Measurements from ENCODE around the gene DAGLB. TPM values are rescaled to one million over a fixed set of nuclear protein-coding genes. Genes with fewer than 3 reads are reported as not detected.

The DAGLB gene
- total RNA-seq, 1 experiment from 2014 or later, result 29.5 TPM

DNA sequence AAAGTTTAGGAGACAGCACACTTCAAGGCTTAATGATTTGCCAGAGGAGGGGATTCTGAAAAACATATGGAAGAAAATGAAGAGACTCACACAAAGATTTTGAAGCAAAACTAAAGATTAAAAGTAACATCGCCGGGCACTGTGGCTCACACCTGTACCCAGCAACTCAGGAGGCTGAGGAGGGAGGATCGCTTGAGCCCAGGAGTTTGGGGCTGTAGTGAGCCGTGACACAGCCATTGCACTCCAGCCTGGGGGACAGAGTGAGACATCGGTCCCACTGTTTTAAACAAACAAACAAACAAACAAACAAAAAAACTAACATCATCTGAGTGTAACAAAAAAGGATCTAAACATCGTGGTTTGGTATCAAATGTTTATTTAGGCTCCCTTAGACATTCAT is 33.7 kb upstream of the DAGLB start:
- H3K9me3 Mint-ChIP-seq (ENCODE audit: unreplicated experiment), result no peaks in the 10 kb centered on the region
- TF ChIP-seq, protein P1, sequence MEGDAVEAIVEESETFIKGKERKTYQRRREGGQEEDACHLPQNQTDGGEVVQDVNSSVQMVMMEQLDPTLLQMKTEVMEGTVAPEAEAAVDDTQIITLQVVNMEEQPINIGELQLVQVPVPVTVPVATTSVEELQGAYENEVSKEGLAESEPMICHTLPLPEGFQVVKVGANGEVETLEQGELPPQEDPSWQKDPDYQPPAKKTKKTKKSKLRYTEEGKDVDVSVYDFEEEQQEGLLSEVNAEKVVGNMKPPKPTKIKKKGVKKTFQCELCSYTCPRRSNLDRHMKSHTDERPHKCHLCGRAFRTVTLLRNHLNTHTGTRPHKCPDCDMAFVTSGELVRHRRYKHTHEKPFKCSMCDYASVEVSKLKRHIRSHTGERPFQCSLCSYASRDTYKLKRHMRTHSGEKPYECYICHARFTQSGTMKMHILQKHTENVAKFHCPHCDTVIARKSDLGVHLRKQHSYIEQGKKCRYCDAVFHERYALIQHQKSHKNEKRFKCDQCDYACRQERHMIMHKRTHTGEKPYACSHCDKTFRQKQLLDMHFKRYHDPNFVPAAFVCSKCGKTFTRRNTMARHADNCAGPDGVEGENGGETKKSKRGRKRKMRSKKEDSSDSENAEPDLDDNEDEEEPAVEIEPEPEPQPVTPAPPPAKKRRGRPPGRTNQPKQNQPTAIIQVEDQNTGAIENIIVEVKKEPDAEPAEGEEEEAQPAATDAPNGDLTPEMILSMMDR (IDR thresholded peaks at IDR 0.05; ENCODE audit: unreplicated experiment), result no peak
- H3K27ac Mint-ChIP-seq (ENCODE audit: low read depth, unreplicated experiment), result peak overlapping the region; percentile 55
- peak overlapping the region; percentile 33 for H3K4me3 Mint-ChIP-seq (ENCODE audit: unreplicated experiment)
- BruUV-seq (replicated peaks), result no TSS peak
- no peak for DNase-seq (ENCODE audit: unreplicated experiment)
- peaks cover 18% of the 10 kb centered on the region for H3K4me1 Mint-ChIP-seq (ENCODE audit: insufficient read depth, unreplicated experiment)
- no peaks in the 10 kb centered on the region for H3K27me3 Mint-ChIP-seq (ENCODE audit: insufficient read depth, unreplicated experiment)
- ChIA-PET CTCF (no interaction called here), POLR2A (interaction anchor here (1.1 to 2.2 kb wide), 2 partner anchors 10 to 34 kb away, joined by 3 to 7 read pairs; partner anchors contain the start of gene DAGLB)
- peaks cover 21% of the 10 kb centered on the region for H3K36me3 Mint-ChIP-seq (ENCODE audit: insufficient read depth, unreplicated experiment)
- intact Hi-C loops (cut with micrococcal nuclease), result no loop called here

DNA sequence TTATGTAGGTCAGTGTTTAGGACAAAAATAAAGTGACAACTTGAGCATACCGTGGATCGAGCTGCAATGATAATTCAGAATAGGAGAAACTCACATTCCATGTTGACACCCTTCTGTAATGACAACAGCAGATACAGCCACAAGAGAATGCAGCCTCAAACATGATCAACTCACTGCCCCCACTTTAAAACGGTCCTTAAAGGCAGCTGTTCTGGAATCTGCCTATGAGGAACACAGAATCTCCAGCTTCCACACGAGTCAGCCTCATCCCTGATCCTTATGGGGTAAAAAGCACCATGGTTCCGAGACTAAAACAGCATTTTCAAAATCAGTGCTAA is 32.5 kb upstream of the DAGLB start:
- no peaks in the 10 kb centered on the region for H3K27me3 Mint-ChIP-seq (ENCODE audit: insufficient read depth, unreplicated experiment)
- POLR2A ChIA-PET, result interaction anchor here (1.0 to 2.2 kb wide), 3 partner anchors 9 to 32 kb away, joined by 3 to 7 read pairs (median 4); partner anchors contain the start of gene DAGLB
- H3K4me1 Mint-ChIP-seq (ENCODE audit: insufficient read depth, unreplicated experiment), result peaks cover 18% of the 10 kb centered on the region
- CTCF ChIA-PET, result interaction anchor here (0.6 to 1.1 kb wide), 4 partner anchors 26 to 1264 kb away, joined by 3 to 5 read pairs (median 3); no protein-coding TSS in a partner anchor
- TF ChIP-seq, protein P1 (IDR thresholded peaks at IDR 0.05; ENCODE audit: unreplicated experiment), result no peak
- peak overlapping the region; percentile 55 for H3K27ac Mint-ChIP-seq (ENCODE audit: low read depth, unreplicated experiment)
- H3K9me3 Mint-ChIP-seq (ENCODE audit: unreplicated experiment), result no peaks in the 10 kb centered on the region
- BruUV-seq (replicated peaks), result no TSS peak
- H3K4me3 Mint-ChIP-seq (ENCODE audit: unreplicated experiment), result no peak overlapping the region
- no peak for DNase-seq (ENCODE audit: unreplicated experiment)
- peaks cover 27% of the 10 kb centered on the region for H3K36me3 Mint-ChIP-seq (ENCODE audit: insufficient read depth, unreplicated experiment)
- intact Hi-C loops (cut with micrococcal nuclease), result no loop called here

- no peaks in the 10 kb centered on the region for H3K27me3 Mint-ChIP-seq (ENCODE audit: insufficient read depth, unreplicated experiment)
- BruUV-seq (replicated peaks), result no TSS peak
- H3K4me1 Mint-ChIP-seq (ENCODE audit: insufficient read depth, unreplicated experiment), result peaks cover 22% of the 10 kb centered on the region
- intact Hi-C loops (cut with micrococcal nuclease), result no loop called here
- no peak overlapping the region for H3K27ac Mint-ChIP-seq (ENCODE audit: low read depth, unreplicated experiment)
- TF ChIP-seq, protein P1 (IDR thresholded peaks at IDR 0.05; ENCODE audit: unreplicated experiment), result no peak
- no peak for DNase-seq (ENCODE audit: unreplicated experiment)
- no peak overlapping the region for H3K4me3 Mint-ChIP-seq (ENCODE audit: unreplicated experiment)
- ChIA-PET CTCF (interaction anchor here (0.5 to 0.9 kb wide), 3 partner anchors 36 to 737 kb away, joined by 3 to 4 read pairs (median 3); no protein-coding TSS in a partner anchor), POLR2A (interaction anchor here (0.7 to 2.2 kb wide), 2 partner anchors 12 to 31 kb away, joined by 3 to 7 read pairs; partner anchors contain the start of gene DAGLB)
- peaks cover 39% of the 10 kb centered on the region for H3K36me3 Mint-ChIP-seq (ENCODE audit: insufficient read depth, unreplicated experiment)
- no peaks in the 10 kb centered on the region for H3K9me3 Mint-ChIP-seq (ENCODE audit: unreplicated experiment)
These were observed 31.3 kb upstream of the DAGLB start for GRCh38 chr7:6479067-6479466.

- Mint-ChIP-seq H3K4me1 (ENCODE audit: insufficient read depth, unreplicated experiment) (peaks cover 24% of the 10 kb centered on the region), H3K27ac (ENCODE audit: low read depth, unreplicated experiment) (no peak overlapping the region), H3K36me3 (ENCODE audit: insufficient read depth, unreplicated experiment) (peaks cover 45% of the 10 kb centered on the region), H3K27me3 (ENCODE audit: insufficient read depth, unreplicated experiment) (no peaks in the 10 kb centered on the region), H3K9me3 (ENCODE audit: unreplicated experiment) (no peaks in the 10 kb centered on the region), H3K4me3 (ENCODE audit: unreplicated experiment) (no peak overlapping the region)
- intact Hi-C loops (cut with micrococcal nuclease), result no loop called here
- no peak for DNase-seq (ENCODE audit: unreplicated experiment)
- POLR2A ChIA-PET, result interaction anchor here (0.7 kb wide), 1 partner anchor 41 kb away, joined by 3 read pairs; no protein-coding TSS in a partner anchor
- CTCF ChIA-PET, result interaction anchor here (0.7 kb wide), 1 partner anchor 736 kb away, joined by 4 read pairs; no protein-coding TSS in a partner anchor
- TF ChIP-seq, protein P1 (IDR thresholded peaks at IDR 0.05; ENCODE audit: unreplicated experiment), result no peak
- no TSS peak for BruUV-seq (replicated peaks)
These were observed 30.4 kb upstream of the DAGLB start for GRCh38 chr7:6478186-6478585.
